ENCODE results near the gene MPEG1.

Gene MPEG1

DNA sequence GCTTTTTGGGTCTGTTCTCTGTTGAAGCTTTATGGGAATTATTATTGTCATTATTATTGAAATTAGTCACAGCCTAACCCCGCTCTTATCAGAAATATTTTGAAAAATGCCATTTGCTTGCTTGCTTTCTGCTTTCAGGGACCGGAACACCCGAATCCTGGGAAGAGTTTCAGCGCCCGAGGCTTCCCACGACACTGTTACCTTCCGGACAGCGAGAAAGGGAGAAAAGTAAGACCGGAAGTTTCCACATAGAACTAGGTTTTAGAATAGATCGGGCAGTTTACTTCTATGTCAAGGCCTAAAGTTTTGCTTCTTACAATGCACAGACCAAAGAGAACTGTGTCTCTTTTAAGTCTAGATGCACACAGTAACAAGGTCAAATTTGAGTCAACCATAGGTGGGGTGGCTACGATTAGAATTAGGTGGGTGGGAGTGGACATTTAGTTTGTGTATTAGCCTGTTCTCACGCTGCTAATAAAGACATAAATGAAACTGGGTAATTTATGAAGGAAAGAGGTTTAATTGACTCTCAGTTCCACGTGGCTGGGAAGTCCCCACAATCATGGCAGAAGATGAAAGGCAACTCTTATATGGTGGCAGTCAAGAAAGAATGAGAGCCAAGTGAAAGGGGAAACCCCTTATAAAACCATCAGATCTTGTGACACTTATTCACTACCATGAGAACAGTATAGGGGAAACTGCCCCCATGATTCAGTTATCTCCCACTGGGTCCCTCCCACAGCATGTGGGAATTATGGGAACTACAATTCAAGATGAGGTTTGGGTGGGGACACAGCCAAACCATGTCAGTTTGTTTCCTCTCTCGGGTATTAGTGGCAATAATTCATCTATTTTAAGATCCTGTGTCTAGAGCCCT, 12.9 kb downstream of the MPEG1 start:
- WGBS = 94% methylated on average over 14 of the region's 14 CpGs
- H3K36me3 ChIP-seq (ENCODE audit: insufficient read depth, low read length) = peaks cover 75% of the 10 kb centered on the region
- no peak overlapping the region for H3K4me3 ChIP-seq (ENCODE audit: low read length)
- no peaks in the 10 kb centered on the region for H3K27me3 ChIP-seq (ENCODE audit: insufficient read depth, low read length)
- no peak overlapping the region for H3K27ac ChIP-seq (ENCODE audit: low read depth, low read length)
- no peaks in the 10 kb centered on the region for H3K9me3 ChIP-seq (ENCODE audit: insufficient read depth, low read depth, low read length)
- H3K9ac ChIP-seq (ENCODE audit: low read depth, low read length) = no peak overlapping the region
- no peaks in the 10 kb centered on the region; the same call in 1 of the 2 replicates for H3K4me1 ChIP-seq (ENCODE audit: insufficient read depth, low read length)

DNA sequence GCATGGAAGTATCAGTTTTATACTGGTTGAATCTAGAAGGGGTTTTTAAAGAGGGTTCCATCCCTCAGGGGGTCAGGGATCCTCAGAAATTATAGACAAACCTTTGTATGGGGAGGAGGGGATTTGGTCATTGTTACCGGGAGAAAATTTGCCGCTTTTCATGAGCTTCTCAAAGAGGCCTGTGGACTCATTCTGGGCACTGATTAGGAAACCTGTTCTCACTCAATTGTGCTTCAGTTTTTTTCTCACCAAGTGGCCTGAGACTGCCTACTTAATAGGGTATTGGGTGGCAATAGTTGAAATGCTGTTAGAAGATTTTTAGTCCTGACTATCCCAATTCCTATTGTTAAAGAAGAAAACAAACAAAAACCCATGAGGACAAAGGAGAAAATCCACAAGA, 14.0 kb downstream of the MPEG1 start:
- H3K27ac ChIP-seq (ENCODE audit: low read depth, low read length) = no peak overlapping the region
- no peaks in the 10 kb centered on the region for H3K9me3 ChIP-seq (ENCODE audit: insufficient read depth, low read depth, low read length)
- H3K9ac ChIP-seq (ENCODE audit: low read depth, low read length) = no peak overlapping the region
- no peak overlapping the region for H3K4me3 ChIP-seq (ENCODE audit: low read length)
- no peaks in the 10 kb centered on the region for H3K27me3 ChIP-seq (ENCODE audit: insufficient read depth, low read length)
- peaks cover 76% of the 10 kb centered on the region for H3K36me3 ChIP-seq (ENCODE audit: insufficient read depth, low read length)
- WGBS = 96% methylated on average over 2 of the region's 2 CpGs
- H3K4me1 ChIP-seq (ENCODE audit: insufficient read depth, low read length) = no peaks in the 10 kb centered on the region; the same call in 1 of the 2 replicates

- H3K9ac ChIP-seq (ENCODE audit: low read depth, low read length) = no peak overlapping the region
- no peak overlapping the region for H3K27ac ChIP-seq (ENCODE audit: low read depth, low read length)
- H3K9me3 ChIP-seq (ENCODE audit: insufficient read depth, low read depth, low read length) = no peaks in the 10 kb centered on the region
- no peaks in the 10 kb centered on the region for H3K27me3 ChIP-seq (ENCODE audit: insufficient read depth, low read length)
- no peak overlapping the region for H3K4me3 ChIP-seq (ENCODE audit: low read length)
- H3K36me3 ChIP-seq (ENCODE audit: insufficient read depth, low read length) = peaks cover 78% of the 10 kb centered on the region
- 92% methylated on average over 9 of the region's 9 CpGs for WGBS
- no peaks in the 10 kb centered on the region; the same call in 1 of the 2 replicates for H3K4me1 ChIP-seq (ENCODE audit: insufficient read depth, low read length)
Observed at GRCh38 chr11:59197991-59198390, 14.7 kb downstream of the MPEG1 start.

- no peak overlapping the region for H3K27ac ChIP-seq (ENCODE audit: low read depth, low read length)
- no peak overlapping the region for H3K4me3 ChIP-seq (ENCODE audit: low read length)
- no peaks in the 10 kb centered on the region for H3K27me3 ChIP-seq (ENCODE audit: insufficient read depth, low read length)
- peaks cover 79% of the 10 kb centered on the region for H3K36me3 ChIP-seq (ENCODE audit: insufficient read depth, low read length)
- H3K9me3 ChIP-seq (ENCODE audit: insufficient read depth, low read depth, low read length) = no peaks in the 10 kb centered on the region
- 96% methylated on average over 2 of the region's 2 CpGs for WGBS
- no peaks in the 10 kb centered on the region; the same call in 1 of the 2 replicates for H3K4me1 ChIP-seq (ENCODE audit: insufficient read depth, low read length)
- H3K9ac ChIP-seq (ENCODE audit: low read depth, low read length) = no peak overlapping the region
Observed at GRCh38 chr11:59196777-59197176, 15.9 kb downstream of the MPEG1 start.

DNA sequence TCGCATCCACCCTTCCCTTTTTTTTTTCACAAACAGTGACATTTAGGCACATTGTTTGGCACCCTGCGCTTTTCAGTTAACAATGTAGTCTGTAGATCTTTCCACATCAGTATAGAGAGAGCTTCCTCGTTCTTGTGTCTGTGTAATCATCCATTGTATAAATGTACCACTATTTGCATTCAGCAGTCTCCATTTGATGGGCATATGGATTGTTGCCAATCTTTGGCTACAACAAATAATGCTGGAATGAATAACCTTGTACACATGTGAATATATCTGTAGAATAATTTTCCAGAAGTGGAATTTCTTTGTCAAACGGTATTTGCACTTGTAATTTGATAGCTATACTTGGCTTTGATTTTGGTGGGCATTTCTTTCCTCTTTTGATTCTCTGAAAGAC, 17.1 kb downstream of the MPEG1 start:
- no peak overlapping the region for H3K27ac ChIP-seq (ENCODE audit: low read depth, low read length)
- no peak overlapping the region for H3K4me3 ChIP-seq (ENCODE audit: low read length)
- H3K9ac ChIP-seq (ENCODE audit: low read depth, low read length) = no peak overlapping the region
- H3K36me3 ChIP-seq (ENCODE audit: insufficient read depth, low read length) = peaks cover 80% of the 10 kb centered on the region
- 94% methylated on average over 4 of the region's 4 CpGs for WGBS
- H3K27me3 ChIP-seq (ENCODE audit: insufficient read depth, low read length) = no peaks in the 10 kb centered on the region
- H3K4me1 ChIP-seq (ENCODE audit: insufficient read depth, low read length) = no peaks in the 10 kb centered on the region; the same call in 1 of the 2 replicates
- H3K9me3 ChIP-seq (ENCODE audit: insufficient read depth, low read depth, low read length) = no peaks in the 10 kb centered on the region

DNA sequence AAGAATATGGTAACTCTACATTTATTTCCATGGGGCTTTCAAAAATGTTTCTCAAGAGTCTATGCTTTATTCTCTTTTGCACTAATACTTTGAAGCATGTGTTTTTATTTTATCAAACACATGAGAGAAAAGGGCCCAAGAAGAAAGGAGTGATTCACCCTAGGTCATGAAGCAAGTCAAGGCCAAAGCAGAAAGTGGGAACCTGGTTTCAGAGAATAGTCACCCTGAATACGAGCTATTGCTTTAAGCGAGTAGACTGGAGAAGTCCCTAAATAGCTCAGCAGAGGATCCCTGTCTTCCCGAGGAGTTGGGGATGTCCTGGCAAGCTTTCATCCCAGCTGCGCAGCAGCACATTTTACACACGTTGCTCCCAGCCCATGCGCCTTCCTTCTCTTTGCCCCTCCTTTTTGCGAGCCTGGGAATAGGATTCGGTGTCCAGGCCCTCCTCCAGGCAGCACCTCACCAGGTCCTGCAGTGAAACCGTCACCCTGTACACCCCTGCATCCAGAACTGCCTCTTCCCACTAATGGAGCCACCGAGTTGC, 19.1 kb downstream of the MPEG1 start:
- Histone ChIP-seq H3K27me3 (ENCODE audit: insufficient read depth, low read length) (no peaks in the 10 kb centered on the region), H3K27ac (ENCODE audit: low read depth, low read length) (no peak overlapping the region), H3K4me3 (ENCODE audit: low read length) (no peak overlapping the region), H3K36me3 (ENCODE audit: insufficient read depth, low read length) (peaks cover 93% of the 10 kb centered on the region), H3K9ac (ENCODE audit: low read depth, low read length) (no peak overlapping the region), H3K4me1 (ENCODE audit: insufficient read depth, low read length) (no peaks in the 10 kb centered on the region; the same call in 1 of the 2 replicates), H3K9me3 (ENCODE audit: insufficient read depth, low read depth, low read length) (no peaks in the 10 kb centered on the region)
- WGBS = 96% methylated on average over 10 of the region's 10 CpGs

DNA sequence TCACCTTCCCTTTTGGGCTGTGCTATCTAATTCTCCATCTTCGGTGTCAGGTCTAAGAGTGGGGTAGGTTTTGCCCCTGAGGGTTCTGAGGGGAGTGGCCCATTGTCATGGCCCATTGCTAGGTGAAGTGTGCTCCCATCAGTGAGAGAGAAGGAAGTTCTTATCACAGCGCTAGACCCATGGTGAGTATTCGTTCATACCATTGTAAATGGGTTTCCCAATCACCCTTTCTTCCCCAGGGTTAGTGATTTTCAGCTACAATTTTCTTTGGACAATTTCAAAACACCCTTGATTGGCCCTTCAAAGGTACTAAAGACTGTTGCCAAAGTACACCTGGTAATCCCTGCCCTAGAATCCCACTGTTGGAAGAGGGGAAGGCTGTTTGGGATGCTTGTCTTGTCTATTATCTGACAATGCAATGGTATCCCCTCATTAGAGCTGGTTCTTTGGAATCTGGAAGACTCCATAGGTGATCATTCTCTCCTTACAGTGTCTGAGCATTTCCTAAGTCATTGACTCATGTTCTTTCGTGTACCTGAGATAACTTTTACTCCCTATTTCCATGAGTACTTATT, 20.2 kb downstream of the MPEG1 start:
- peaks cover 95% of the 10 kb centered on the region for H3K36me3 ChIP-seq (ENCODE audit: insufficient read depth, low read length)

DNA sequence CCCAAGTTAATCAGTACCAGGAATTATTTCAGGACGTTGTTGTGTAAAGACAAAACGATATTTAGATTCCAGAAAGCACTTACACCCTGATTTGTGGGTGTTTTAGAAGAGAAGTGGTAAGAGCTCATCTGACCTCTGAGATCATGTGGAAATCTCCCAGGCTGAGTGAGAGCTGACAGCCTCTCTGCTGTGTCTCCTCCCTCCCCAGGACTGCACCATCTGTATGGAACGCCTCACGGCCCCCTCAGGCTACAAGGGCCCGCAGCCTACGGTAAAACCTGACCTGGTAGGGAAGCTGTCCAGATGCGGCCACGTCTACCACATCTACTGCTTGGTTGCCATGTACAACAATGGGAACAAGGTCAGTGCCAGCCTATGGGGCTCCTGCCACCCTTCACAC, 20.8 kb downstream of the MPEG1 start:
- 92% methylated on average over 8 of the region's 8 CpGs for WGBS
- H3K27ac ChIP-seq (ENCODE audit: low read depth, low read length) = no peak overlapping the region
- no peaks in the 10 kb centered on the region for H3K4me1 ChIP-seq (ENCODE audit: insufficient read depth, low read length)
- no peaks in the 10 kb centered on the region for H3K27me3 ChIP-seq (ENCODE audit: insufficient read depth, low read length)
- H3K36me3 ChIP-seq (ENCODE audit: insufficient read depth, low read length) = peaks cover 89% of the 10 kb centered on the region
- H3K9me3 ChIP-seq (ENCODE audit: insufficient read depth, low read depth, low read length) = no peaks in the 10 kb centered on the region
- H3K9ac ChIP-seq (ENCODE audit: low read depth, low read length) = no peak overlapping the region
- no peak overlapping the region for H3K4me3 ChIP-seq (ENCODE audit: low read length)

More for the DNA sequence above, 20.2 kb downstream of the MPEG1 start:
- WGBS = 99% methylated on average over 4 of the region's 4 CpGs
- Histone ChIP-seq H3K27me3 (ENCODE audit: insufficient read depth, low read length) (no peaks in the 10 kb centered on the region), H3K4me1 (ENCODE audit: insufficient read depth, low read length) (no peaks in the 10 kb centered on the region), H3K9me3 (ENCODE audit: insufficient read depth, low read depth, low read length) (no peaks in the 10 kb centered on the region), H3K9ac (ENCODE audit: low read depth, low read length) (no peak overlapping the region), H3K4me3 (ENCODE audit: low read length) (no peak overlapping the region), H3K27ac (ENCODE audit: low read depth, low read length) (no peak overlapping the region)

DNA sequence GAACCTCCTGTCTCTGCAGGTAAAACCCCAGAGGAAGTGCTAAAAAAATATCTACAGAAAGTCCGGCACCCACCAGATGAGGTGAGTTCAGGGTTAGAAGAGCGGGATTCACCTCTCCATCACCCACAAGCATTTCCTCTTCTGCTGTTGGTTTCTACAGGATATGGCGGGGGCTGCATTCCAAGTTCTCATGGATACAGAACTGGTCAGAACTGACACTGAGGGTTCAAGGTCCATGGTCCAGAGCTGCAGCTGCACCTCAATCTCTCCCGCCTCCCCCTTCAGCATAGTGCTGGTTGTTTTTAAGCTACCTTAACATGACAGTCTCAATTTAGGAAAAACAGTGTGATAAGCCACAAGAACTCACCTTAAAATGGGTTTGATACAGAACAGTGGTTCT, 21.6 kb downstream of the MPEG1 start:
- no peak overlapping the region for H3K27ac ChIP-seq (ENCODE audit: low read depth, low read length)
- WGBS = 98% methylated on average over 4 of the region's 4 CpGs
- peaks cover 81% of the 10 kb centered on the region for H3K36me3 ChIP-seq (ENCODE audit: insufficient read depth, low read length)

GRCh38 chr11:59189986-59190385, 22.7 kb downstream of the MPEG1 start:
- H3K4me1 ChIP-seq (ENCODE audit: insufficient read depth, low read length) = 0 out of 2 replicates have a peak, but pooled peaks cover 3% of the 10 kb centered on the region
- H3K9me3 ChIP-seq (ENCODE audit: insufficient read depth, low read depth, low read length) = no peaks in the 10 kb centered on the region
- no peak overlapping the region for H3K9ac ChIP-seq (ENCODE audit: low read depth, low read length)
- peaks cover 70% of the 10 kb centered on the region for H3K36me3 ChIP-seq (ENCODE audit: insufficient read depth, low read length)
- 95% methylated on average over 4 of the region's 4 CpGs for WGBS
- no peak overlapping the region for H3K4me3 ChIP-seq (ENCODE audit: low read length)
- no peak overlapping the region for H3K27ac ChIP-seq (ENCODE audit: low read depth, low read length)
- H3K27me3 ChIP-seq (ENCODE audit: insufficient read depth, low read length) = no peaks in the 10 kb centered on the region

More for the DNA sequence above, 21.6 kb downstream of the MPEG1 start:
- Histone ChIP-seq H3K27me3 (ENCODE audit: insufficient read depth, low read length) (no peaks in the 10 kb centered on the region), H3K9me3 (ENCODE audit: insufficient read depth, low read depth, low read length) (no peaks in the 10 kb centered on the region), H3K4me1 (ENCODE audit: insufficient read depth, low read length) (0 out of 2 replicates have a peak, but pooled peaks cover under 1% of the 10 kb centered on the region), H3K4me3 (ENCODE audit: low read length) (no peak overlapping the region), H3K9ac (ENCODE audit: low read depth, low read length) (no peak overlapping the region)

DNA sequence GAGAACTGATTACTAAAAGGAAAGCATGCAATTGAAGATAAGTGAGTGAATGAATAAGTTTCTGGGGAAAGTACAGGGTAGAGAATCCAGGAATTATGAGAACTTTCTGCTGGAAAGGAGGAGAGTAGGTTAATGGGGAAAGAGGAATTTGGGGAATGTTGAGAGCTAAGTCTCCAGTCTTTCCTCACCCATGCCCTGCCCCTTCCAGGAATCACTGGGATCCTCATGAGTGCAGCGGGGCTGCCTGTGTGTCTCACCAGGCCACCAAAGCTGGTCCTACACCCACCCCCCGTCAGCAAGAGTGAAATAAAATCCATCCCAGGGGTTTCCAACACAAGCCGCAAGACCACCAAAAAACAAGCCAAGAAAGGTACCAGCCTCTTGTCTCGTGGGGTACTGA, 23.8 kb downstream of the MPEG1 start:
- Histone ChIP-seq H3K4me3 (ENCODE audit: low read length) (no peak overlapping the region), H3K36me3 (ENCODE audit: insufficient read depth, low read length) (peaks cover 60% of the 10 kb centered on the region), H3K4me1 (ENCODE audit: insufficient read depth, low read length) (0 out of 2 replicates have a peak, but pooled peaks cover 3% of the 10 kb centered on the region), H3K27ac (ENCODE audit: low read depth, low read length) (no peak overlapping the region), H3K9me3 (ENCODE audit: insufficient read depth, low read depth, low read length) (no peaks in the 10 kb centered on the region), H3K27me3 (ENCODE audit: insufficient read depth, low read length) (no peaks in the 10 kb centered on the region), H3K9ac (ENCODE audit: low read depth, low read length) (no peak overlapping the region)
- WGBS = 87% methylated on average over 4 of the region's 4 CpGs

Data from HUES64 (cell line).